HG03139 (cell line): ENCODE results near the gene CD300LF.

Source experiments
- ATAC-seq: cut with Tn5 transposase; IDR thresholded peaks from one replicate; pipeline ENCODE4 v1.9.1; 2021; ENCODE audit not compliant: unreplicated experiment

CD300LF gene

DNA sequence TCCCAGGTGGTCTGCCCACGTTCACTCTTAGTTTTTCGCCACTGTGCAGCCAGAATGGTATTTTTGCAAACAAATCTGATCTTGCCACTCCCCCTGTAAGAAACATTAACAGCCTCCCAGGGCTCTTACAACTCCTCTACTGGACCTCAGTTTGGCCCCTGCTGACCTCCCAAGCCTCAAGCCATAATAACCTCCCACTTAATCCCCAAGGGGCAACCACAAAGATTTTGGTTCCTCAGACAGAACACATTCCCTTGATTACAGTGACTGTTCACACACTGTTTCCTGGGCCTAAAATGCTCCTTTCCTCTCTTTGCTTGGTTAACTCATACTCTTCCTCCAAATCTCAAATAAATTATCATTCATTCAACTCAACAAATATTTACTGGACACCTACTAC is 67.7 kb downstream of the CD300LF start:
- no peak for ATAC-seq

DNA sequence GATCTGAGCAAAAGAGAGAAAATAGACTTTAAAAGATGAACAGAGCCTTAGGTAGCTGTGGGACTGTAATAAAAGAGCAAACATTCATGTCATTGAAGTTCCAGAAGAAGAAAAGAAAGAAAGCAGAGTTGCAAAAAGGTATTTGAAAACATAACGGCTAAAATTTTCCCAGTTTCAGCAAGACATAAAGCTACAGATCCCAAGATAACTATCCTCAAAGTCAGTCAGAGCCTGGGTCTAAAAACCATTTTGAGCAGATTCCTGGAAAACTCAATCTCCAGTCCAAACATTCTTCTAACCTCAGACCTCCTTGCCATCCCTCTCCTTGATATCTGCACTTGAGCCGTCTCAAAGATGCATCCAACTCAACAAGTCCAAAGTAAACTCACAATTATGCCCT is 68.3 kb downstream of the CD300LF start:
- ATAC-seq, result no peak
